OCI-LY3 (cell line): ENCODE data around the gene TLN1.

ENCODE experiments used
- H2AFZ ChIP-seq: fragments of 200-600, 300-600 bp; shearing (Covaris generic); 2 replicates; pipeline ENCODE4 v1.6.0; 2014; ENCODE audit warnings: antibody characterized with exemption, low read depth, low read length
- H3K27ac ChIP-seq: fragments of 200-600, 300-600 bp; sonication (generic); 2 replicates; pipeline ENCODE4 v1.5.1; 2014; ENCODE audit warnings: mild to moderate bottlenecking, low read length, moderate library complexity, mixed read lengths
- H3K27me3 ChIP-seq: fragments of 200-600, 300-600 bp; sonication (generic); 2 replicates; pipeline ENCODE4 v1.6.1; 2014; ENCODE audit warnings: low read depth, low read length, mixed read lengths
- H3K36me3 ChIP-seq: fragments of 200-600, 300-600 bp; sonication (generic); replicated peaks from 2 replicates; pipeline ENCODE3; 2014; ENCODE audit warnings: low read depth, low read length, mixed read lengths
- H3K4me1 ChIP-seq: fragments of 300-600, 200-600 bp; sonication (generic); 2 replicates; pipeline ENCODE4 v1.6.1; 2014; ENCODE audit warnings: low read length, mixed read lengths
- H3K4me2 ChIP-seq: fragments of 200-600, 300-600 bp; sonication (generic); 2 replicates; pipeline ENCODE4 v1.6.1; 2014; ENCODE audit warnings: low read length, mixed read lengths
- H3K4me3 ChIP-seq: fragments of 300-600, 200-600 bp; sonication (generic); 2 replicates; pipeline ENCODE4 v1.5.1; 2014; ENCODE audit warnings: antibody characterized with exemption, mild to moderate bottlenecking, low read length, moderate library complexity
- H3K79me2 ChIP-seq: fragments of 300-600, 200-600 bp; shearing (Covaris generic); 2 replicates; pipeline ENCODE4 v1.6.1; 2014; ENCODE audit warnings: mild to moderate bottlenecking, low read length, mixed read lengths
- H3K9ac ChIP-seq: fragments of 300-600, 200-600 bp; shearing (Covaris generic); 2 replicates; pipeline ENCODE4 v1.6.0; 2014; ENCODE audit warnings: mild to moderate bottlenecking, low read length, moderate library complexity
- H3K9me3 ChIP-seq: fragments of 200-600, 300-600 bp; shearing (Covaris generic); 2 replicates; pipeline ENCODE4 v1.6.1; 2014; ENCODE audit warnings: low read length, mixed read lengths; ENCODE audit not compliant: insufficient read depth
- H4K20me1 ChIP-seq: fragments of 200-600, 300-600 bp; sonication (generic); 2 replicates; pipeline ENCODE4 v1.6.1; 2016; ENCODE audit warnings: low read length, mixed read lengths; ENCODE audit not compliant: insufficient read depth
- CTCF ChIP-seq: fragments of 200-600, 300-600 bp; sonication (generic); IDR thresholded peaks from 2 replicates; pipeline ENCODE4 v1.5.1; 2014; ENCODE audit warnings: antibody characterized with exemption, low read length, low read depth
- EZH2phosphoT487 ChIP-seq: fragments of 200-600 bp; shearing (Covaris generic); IDR thresholded peaks from 2 replicates; pipeline ENCODE4 v1.6.1; 2018; ENCODE audit warnings: antibody characterized with exemption, mixed run types, low read depth

Gene TLN1

GRCh38 chr9:35763803-35764202, 31.8 kb upstream of the TLN1 start:
- Histone ChIP-seq H3K4me2 (no peak overlapping the region), H3K27ac (no peak overlapping the region), H2AFZ (no peak overlapping the region), H3K36me3 (peaks cover 7% of the 10 kb centered on the region), H3K4me1 (peaks cover 20% of the 10 kb centered on the region), H3K9ac (no peak overlapping the region), H3K27me3 (no peaks in the 10 kb centered on the region), H3K9me3 (no peaks in the 10 kb centered on the region), H3K4me3 (no peak overlapping the region), H4K20me1 (no peaks in the 10 kb centered on the region), H3K79me2 (peaks cover 15% of the 10 kb centered on the region)
- TF ChIP-seq CTCF (no peak), EZH2phosphoT487 (no peak)

- Histone ChIP-seq H3K79me2 (peaks cover 21% of the 10 kb centered on the region), H4K20me1 (no peaks in the 10 kb centered on the region), H3K36me3 (peaks cover 7% of the 10 kb centered on the region), H3K27ac (no peak overlapping the region), H3K4me2 (no peak overlapping the region), H3K4me1 (peaks cover 26% of the 10 kb centered on the region), H3K4me3 (no peak overlapping the region), H3K9me3 (no peaks in the 10 kb centered on the region), H2AFZ (no peak overlapping the region), H3K9ac (no peak overlapping the region), H3K27me3 (no peaks in the 10 kb centered on the region)
- TF ChIP-seq EZH2phosphoT487 (no peak), CTCF (no peak)
These were observed 31.2 kb upstream of the TLN1 start for GRCh38 chr9:35763181-35763580.

GRCh38 chr9:35760651-35761050, 28.7 kb upstream of the TLN1 start:
- H4K20me1 ChIP-seq, result no peaks in the 10 kb centered on the region
- H2AFZ ChIP-seq, result no peak overlapping the region
- no peak overlapping the region for H3K4me2 ChIP-seq
- TF ChIP-seq CTCF (no peak), EZH2phosphoT487 (no peak)
- H3K4me3 ChIP-seq, result no peak overlapping the region
- no peaks in the 10 kb centered on the region for H3K9me3 ChIP-seq
- peaks cover 33% of the 10 kb centered on the region for H3K4me1 ChIP-seq
- H3K27me3 ChIP-seq, result no peaks in the 10 kb centered on the region
- peaks cover 7% of the 10 kb centered on the region for H3K36me3 ChIP-seq
- H3K9ac ChIP-seq, result no peak overlapping the region
- H3K79me2 ChIP-seq, result peaks cover 32% of the 10 kb centered on the region
- H3K27ac ChIP-seq, result no peak overlapping the region

- no peak overlapping the region for H3K4me2 ChIP-seq
- no peaks in the 10 kb centered on the region for H4K20me1 ChIP-seq
- TF ChIP-seq EZH2phosphoT487 (no peak), CTCF (0 out of 2 replicates have a peak, but pooled peaks have one; percentile 15)
- no peak overlapping the region for H3K9ac ChIP-seq
- no peaks in the 10 kb centered on the region for H3K27me3 ChIP-seq
- H3K4me3 ChIP-seq, result no peak overlapping the region
- no peaks in the 10 kb centered on the region for H3K9me3 ChIP-seq
- H3K27ac ChIP-seq, result no peak overlapping the region
- H3K79me2 ChIP-seq, result peaks cover 32% of the 10 kb centered on the region
- H2AFZ ChIP-seq, result no peak overlapping the region
- H3K36me3 ChIP-seq, result peaks cover 11% of the 10 kb centered on the region
- peaks cover 34% of the 10 kb centered on the region for H3K4me1 ChIP-seq
These were observed 27.8 kb upstream of the TLN1 start for GRCh38 chr9:35759795-35760194.
